Natural killer cell (primary cell): ENCODE data around the gene ARV1. TPM values are rescaled to one million over a fixed set of nuclear protein-coding genes. Genes with fewer than 3 reads are reported as not detected.
A peak's percentile ranks its signal among the peaks of the same experiment; 100 is the strongest.

ENCODE experiments used
- ATAC-seq, 3 donors: fragments of 150-1000 bp in 2 of 3; fragments of 200-7000 bp in 1 of 3; cut with Tn5 transposase; 1 replicate in 1 of 3; 2 replicates in 2 of 3; pipeline ENCODE4 v1.10.0; 2021; ENCODE audit warnings: mild to moderate bottlenecking in 2 of 3, moderate library complexity in 2 of 3
- DNase-seq, 2 donors: peaks; one replicate each; pipeline versions ENCODE4 v3.0.0 to v3.0.0-alpha.2; 2013 to 2021; ENCODE audit warnings: mixed read lengths in 1 of 2
- H3K27ac ChIP-seq: one replicate; pipeline ENCODE4 v1.5.1; 2013; ENCODE audit warnings: mild to moderate bottlenecking, low read length
- H3K27me3 ChIP-seq: one replicate; pipeline ENCODE4 v1.6.1; 2013; ENCODE audit warnings: low read length; ENCODE audit not compliant: control insufficient read depth, insufficient read depth
- H3K36me3 ChIP-seq: one replicate; pipeline ENCODE4 v1.6.1; 2013; ENCODE audit warnings: low read length; ENCODE audit not compliant: control insufficient read depth, insufficient read depth
- H3K4me1 ChIP-seq: one replicate; pipeline ENCODE4 v1.6.1; 2013; ENCODE audit warnings: low read length; ENCODE audit not compliant: control insufficient read depth, insufficient read depth
- H3K4me3 ChIP-seq: one replicate; pipeline ENCODE4 v1.5.1; 2013; ENCODE audit warnings: low read length
- H3K9me3 ChIP-seq: one replicate; pipeline ENCODE4 v1.6.1; 2013; ENCODE audit warnings: low read length; ENCODE audit not compliant: control insufficient read depth, insufficient read depth
- H3K27ac Mint-ChIP-seq, 2 donors: one replicate each; pipeline ENCODE4 v1.8.0; 2022; ENCODE audit warnings: mild to moderate bottlenecking in 2 of 2, mixed read lengths in 2 of 2, moderate library complexity in 1 of 2
- H3K27me3 Mint-ChIP-seq, 2 donors: one replicate each; pipeline ENCODE4 v1.8.0; 2022; ENCODE audit warnings: low read depth in 2 of 2, mixed read lengths in 2 of 2
- H3K36me3 Mint-ChIP-seq: one replicate; pipeline ENCODE4 v1.8.0; 2022; ENCODE audit warnings: mixed read lengths
- H3K4me1 Mint-ChIP-seq, 2 donors: one replicate each; pipeline ENCODE4 v1.8.0; 2022; ENCODE audit warnings: mixed read lengths in 2 of 2
- H3K4me3 Mint-ChIP-seq: one replicate; pipeline ENCODE4 v1.8.0; 2022; ENCODE audit warnings: mild to moderate bottlenecking, moderate library complexity, mixed read lengths
- H3K9me3 Mint-ChIP-seq, 2 donors: one replicate each; pipeline ENCODE4 v1.8.0; 2022; ENCODE audit warnings: mixed read lengths in 2 of 2
- WGBS: methylation state at CpG from one replicate; pipeline ENCODE4 v1.1.7; 2013; ENCODE audit warnings: missing lambda C conversion rate; ENCODE audit not compliant: insufficient coverage; 5-methylcytosine and 5-hydroxymethylcytosine counted together
- intact Hi-C: fragments of 100-400 bp; cut with micrococcal nuclease; formaldehyde crosslinking; loops from one replicate; pipeline ENCODE4 v1.14.2; 2022
- total RNA-seq, 4 donors: library from RNA; stranded (reverse); fragments of 120-200 nt in 1 of 4; gene quantifications; one replicate each; pipeline versions ENCODE4 v1.2.3 to v1.2.4, GENCODE V29; 2013 to 2022
- TF ChIP-seq, protein P1 (sequence below): fragments of 200-600 bp; IDR thresholded peaks from one replicate; pipeline ENCODE4 v1.8.0; 2022; ENCODE audit warnings: antibody characterized with exemption

The ARV1 gene
- total RNA-seq, 3 donors from 2014 or later (not counting 1 experiment from before 2014, with no cell fraction given): 7.2 to 7.6 (median 7.3) TPM

DNA sequence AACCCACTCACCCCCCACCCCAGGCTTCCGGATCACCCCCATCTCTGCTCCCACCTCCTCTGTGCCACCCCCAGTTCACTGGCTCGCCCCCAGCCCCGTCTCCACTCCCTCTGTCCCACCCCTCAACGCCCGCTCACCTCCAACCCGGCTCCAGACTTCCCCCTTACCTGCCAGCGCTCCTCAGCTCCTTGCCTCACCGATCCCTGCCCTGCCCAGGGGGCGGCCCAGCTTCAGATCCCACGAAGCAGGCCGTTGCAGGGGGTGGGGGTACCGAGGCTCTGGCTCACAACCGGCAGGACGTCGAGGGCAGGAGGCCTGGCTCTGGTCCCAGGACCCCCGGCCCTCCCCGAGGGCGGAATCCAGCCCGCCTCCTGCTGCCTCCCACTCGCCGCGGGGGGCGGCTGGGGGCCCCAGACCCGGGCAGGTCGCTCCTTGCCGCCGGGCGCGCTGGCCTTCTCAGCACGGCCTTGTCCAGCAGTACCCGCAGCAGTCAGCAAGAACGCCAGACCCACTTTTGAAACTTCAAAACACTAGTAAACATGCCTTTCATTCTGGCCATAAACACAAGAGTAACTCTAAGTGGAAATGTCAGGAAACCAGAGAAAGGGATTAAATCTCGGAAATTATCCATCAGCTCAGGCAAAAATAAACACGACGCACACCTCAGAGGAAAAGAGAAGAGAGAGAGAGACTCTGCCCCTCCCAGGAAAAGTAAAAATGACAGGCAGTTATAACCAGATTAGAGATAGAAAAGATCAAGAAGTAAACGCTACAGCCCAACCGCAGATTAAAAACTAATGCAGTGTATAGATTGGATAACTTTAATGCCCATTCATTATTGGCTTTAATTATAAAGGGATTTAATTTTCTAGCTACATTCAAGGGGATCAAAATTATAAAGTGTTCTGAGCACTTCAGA, 62.2 kb downstream of the ARV1 start:
- Histone ChIP-seq H3K9me3 (no peaks in the 10 kb centered on the region), H3K27ac (no peak overlapping the region), H3K4me3 (peak overlapping the region; percentile 81), H3K4me1 (peaks cover 19% of the 10 kb centered on the region), H3K27me3 (no peaks in the 10 kb centered on the region), H3K36me3 (no peaks in the 10 kb centered on the region)
- Mint-ChIP-seq H3K36me3 (no peaks in the 10 kb centered on the region), H3K4me1 (peaks cover 14 to 23% of the 10 kb centered on the region in 2 donors), H3K27ac (peak overlapping the region; percentile 22 to 58), H3K27me3 (peaks cover 8 to 16% of the 10 kb centered on the region in 2 donors), H3K9me3 (peaks cover 2% of the 10 kb centered on the region in 2 donors), H3K4me3 (peak overlapping the region; percentile 86)
- DNase-seq (peak in 1 of 2 donors; percentile 20), ATAC-seq (no peak)
- TF ChIP-seq, protein P1, sequence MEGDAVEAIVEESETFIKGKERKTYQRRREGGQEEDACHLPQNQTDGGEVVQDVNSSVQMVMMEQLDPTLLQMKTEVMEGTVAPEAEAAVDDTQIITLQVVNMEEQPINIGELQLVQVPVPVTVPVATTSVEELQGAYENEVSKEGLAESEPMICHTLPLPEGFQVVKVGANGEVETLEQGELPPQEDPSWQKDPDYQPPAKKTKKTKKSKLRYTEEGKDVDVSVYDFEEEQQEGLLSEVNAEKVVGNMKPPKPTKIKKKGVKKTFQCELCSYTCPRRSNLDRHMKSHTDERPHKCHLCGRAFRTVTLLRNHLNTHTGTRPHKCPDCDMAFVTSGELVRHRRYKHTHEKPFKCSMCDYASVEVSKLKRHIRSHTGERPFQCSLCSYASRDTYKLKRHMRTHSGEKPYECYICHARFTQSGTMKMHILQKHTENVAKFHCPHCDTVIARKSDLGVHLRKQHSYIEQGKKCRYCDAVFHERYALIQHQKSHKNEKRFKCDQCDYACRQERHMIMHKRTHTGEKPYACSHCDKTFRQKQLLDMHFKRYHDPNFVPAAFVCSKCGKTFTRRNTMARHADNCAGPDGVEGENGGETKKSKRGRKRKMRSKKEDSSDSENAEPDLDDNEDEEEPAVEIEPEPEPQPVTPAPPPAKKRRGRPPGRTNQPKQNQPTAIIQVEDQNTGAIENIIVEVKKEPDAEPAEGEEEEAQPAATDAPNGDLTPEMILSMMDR: no peak
- intact Hi-C loops: loop anchor here (10.0 kb wide), 1 partner anchor 484 kb away; the partner anchor contains the start of gene TSNAX
- WGBS: 13% methylated on average over 34 of the region's 37 CpGs

DNA sequence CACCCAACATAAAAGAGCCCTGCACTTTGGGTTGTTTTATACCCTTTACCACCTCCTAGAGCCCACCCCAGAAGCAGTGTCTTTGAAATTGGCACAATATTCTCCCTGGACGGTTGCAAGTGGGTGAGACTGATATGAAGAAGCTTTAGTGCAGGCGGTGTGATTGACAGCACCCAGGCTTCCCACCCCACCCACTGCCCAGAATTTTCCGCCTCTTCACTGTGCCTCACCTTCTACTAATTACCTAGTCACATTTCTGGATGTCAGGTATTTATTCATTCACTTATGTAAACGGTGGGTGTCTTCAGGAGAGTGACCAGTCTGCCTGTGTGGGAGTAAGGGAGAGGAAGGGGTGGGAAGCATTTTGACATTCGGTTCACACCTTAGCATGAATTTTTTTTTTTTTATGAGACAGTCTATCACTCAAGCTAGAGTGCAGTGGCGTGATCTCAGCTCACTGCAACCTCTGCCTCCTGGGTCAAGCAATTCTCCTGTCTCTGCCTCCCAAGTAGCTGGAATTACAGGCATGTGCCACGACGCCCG, 62.9 kb downstream of the ARV1 start:
- Mint-ChIP-seq H3K36me3 (no peaks in the 10 kb centered on the region), H3K4me1 (peaks cover 6 to 16% of the 10 kb centered on the region in 2 donors), H3K4me3 (peak overlapping the region; percentile 80), H3K9me3 (peaks cover 2% of the 10 kb centered on the region in 2 donors), H3K27me3 (peaks cover 11 to 22% of the 10 kb centered on the region in 2 donors), H3K27ac (peak overlapping the region; percentile 22 to 58)
- WGBS: 69% methylated on average over 8 of the region's 9 CpGs
- no peak for ATAC-seq
- intact Hi-C loops: loop anchor here (10.0 kb wide), 1 partner anchor 483 kb away; the partner anchor contains the start of gene TSNAX
- no peak overlapping the region for H3K4me3 ChIP-seq
- H3K27ac ChIP-seq: no peak overlapping the region
- no peaks in the 10 kb centered on the region for H3K27me3 ChIP-seq
- peaks cover 14% of the 10 kb centered on the region for H3K4me1 ChIP-seq
- no peaks in the 10 kb centered on the region for H3K9me3 ChIP-seq
- H3K36me3 ChIP-seq: no peaks in the 10 kb centered on the region
- TF ChIP-seq, protein P1: no peak
- DNase-seq: peak in 1 of 2 donors; percentile 18

DNA sequence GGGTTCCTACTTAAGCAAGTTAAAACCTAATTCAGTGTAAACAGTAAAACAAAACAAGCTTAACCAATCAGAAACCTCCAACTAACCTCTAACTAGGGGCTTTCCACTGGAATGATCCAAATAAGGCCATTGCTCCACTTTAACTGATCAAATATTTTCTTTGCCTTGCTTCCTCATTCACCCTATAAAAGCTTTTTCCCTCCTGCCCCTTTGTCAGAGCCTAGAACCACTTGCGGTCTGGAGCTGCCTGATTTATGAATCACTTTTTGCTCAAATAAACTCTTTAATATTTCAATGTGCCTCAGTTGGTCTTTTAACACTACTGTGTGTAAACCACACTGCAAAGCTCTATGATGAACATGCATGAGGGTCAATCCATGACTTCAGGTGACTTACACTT, 65.7 kb downstream of the ARV1 start:
- Histone ChIP-seq H3K27ac (no peak overlapping the region), H3K27me3 (no peaks in the 10 kb centered on the region), H3K9me3 (no peaks in the 10 kb centered on the region), H3K4me3 (no peak overlapping the region), H3K4me1 (peaks cover 8% of the 10 kb centered on the region), H3K36me3 (no peaks in the 10 kb centered on the region)
- intact Hi-C loops: loop anchor here (10.0 kb wide), 1 partner anchor 480 kb away; the partner anchor contains the start of gene TSNAX
- Mint-ChIP-seq H3K4me3 (no peak overlapping the region), H3K27ac (no peak overlapping the region), H3K9me3 (peaks cover 2% of the 10 kb centered on the region in 2 donors), H3K36me3 (no peaks in the 10 kb centered on the region), H3K27me3 (peaks cover 19 to 39% of the 10 kb centered on the region in 2 donors), H3K4me1 (peaks cover 0 to 6% of the 10 kb centered on the region in 2 donors)
- WGBS: 100% methylated on average over 1 of the region's 1 CpG
- DNase-seq: no peak
- TF ChIP-seq, protein P1: no peak
- ATAC-seq: no peak
